PC-9 (cell line): Measurements from ENCODE around the gene GTF2F2.

ENCODE experiments used
- CTCF ChIP-seq: fragments of 200-600 bp; sonication (generic); conservative IDR thresholded peaks from 2 replicates; pipeline ENCODE4 v1.6.1; 2017; ENCODE audit warnings: mixed run types, antibody characterized with exemption, mild to moderate bottlenecking, moderate library complexity
- EZH2 ChIP-seq: fragments of 200-600 bp; sonication (generic); IDR thresholded peaks from 2 replicates; pipeline ENCODE4 v1.8.0; 2017; ENCODE audit warnings: antibody characterized with exemption, low read depth

DNA sequence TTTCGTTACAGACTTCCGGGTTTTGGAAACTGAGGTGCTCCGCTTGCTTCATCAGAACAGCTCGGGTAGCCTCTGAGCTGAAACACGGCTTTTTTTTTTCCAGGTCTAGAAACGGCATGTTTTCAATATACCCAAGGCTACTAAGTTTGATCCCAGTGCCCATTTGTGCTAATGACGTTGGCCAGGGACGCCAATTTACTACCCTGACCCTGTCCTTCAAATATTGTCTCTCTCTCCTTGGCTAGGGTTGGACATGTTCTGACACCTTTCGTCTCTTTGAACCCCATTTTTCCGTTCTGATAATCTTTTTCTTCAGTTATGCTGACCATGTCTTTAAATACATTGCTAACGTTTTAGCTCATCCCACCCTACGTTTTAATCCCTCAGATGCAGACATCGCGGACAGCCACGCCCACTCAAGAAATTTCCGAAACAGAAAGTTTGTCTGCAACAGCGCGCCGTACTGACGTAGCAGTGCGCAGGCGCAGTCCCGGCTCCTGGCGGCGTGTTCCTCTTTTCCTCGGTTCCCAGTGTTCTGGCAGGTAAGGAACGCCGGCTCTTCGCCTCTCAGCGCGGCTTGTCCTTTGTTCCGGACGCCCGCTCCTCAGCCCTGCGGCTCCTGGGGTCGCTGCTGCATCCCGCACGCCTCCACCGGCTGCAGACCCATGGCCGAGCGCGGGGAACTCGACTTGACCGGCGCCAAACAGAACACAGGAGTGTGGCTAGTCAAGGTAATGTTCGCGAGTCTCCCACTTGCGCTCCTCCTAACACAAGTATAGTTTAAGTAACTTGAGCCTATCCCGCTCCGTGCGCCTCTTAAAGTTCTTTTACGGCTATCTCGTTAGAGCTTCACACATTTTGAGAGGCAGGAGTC, at the start of gene GTF2F2:
- TF ChIP-seq CTCF: no peak
- TF ChIP-seq EZH2: no peak
